A673 (cell line): ENCODE results near the gene GJA5. TPM values are rescaled to one million over a fixed set of nuclear protein-coding genes. Genes with fewer than 3 reads are reported as not detected.

Source experiments
- BruUV-seq: library from RNA; stranded (reverse); fragments of 400-500 nt; replicated peaks from 2 replicates; lab custom pipeline; 2021; lab: Mats Ljungman, UMichigan
- CTCF ChIA-PET: fragments of 300-600 bp; sonication (Branson Sonifier 250); formaldehyde crosslinking; loops from one replicate; lab custom pipeline; 2022; ENCODE audit warnings: antibody characterized with exemption; lab: Charles Lee
- POLR2A ChIA-PET: fragments of 300-600 bp; sonication (Branson Sonifier 250); formaldehyde crosslinking; loops from one replicate; lab custom pipeline; 2022; ENCODE audit warnings: antibody characterized with exemption; ENCODE audit not compliant: low non-redundant PET; lab: Charles Lee
- DNase-seq: peaks from one replicate; pipeline ENCODE4 v3.0.0-alpha.2; 2015; ENCODE audit warnings: low spot score
- H3K27ac ChIP-seq: fragments of 200-600 bp; sonication (generic); 2 replicates; pipeline ENCODE4 v1.5.1; 2016; ENCODE audit warnings: mixed run types, low read depth, mild to moderate bottlenecking, mixed read lengths, antibody characterized with exemption, low read length; ENCODE audit not compliant: poor library complexity, severe bottlenecking
- H3K27me3 ChIP-seq: fragments of 200-600 bp; sonication (generic); replicated peaks from 2 replicates; pipeline ENCODE4 v1.6.1; 2017; ENCODE audit warnings: mixed run types, low read depth, mild to moderate bottlenecking, mixed read lengths, antibody characterized with exemption, low read length; ENCODE audit not compliant: insufficient read depth, poor library complexity
- H3K36me3 ChIP-seq: fragments of 200-600 bp; sonication (generic); 2 replicates; pipeline ENCODE4 v1.6.1; 2016; ENCODE audit warnings: mixed run types, mild to moderate bottlenecking, mixed read lengths, antibody characterized with exemption, low read length; ENCODE audit not compliant: insufficient read depth, poor library complexity, severe bottlenecking
- H3K4me1 ChIP-seq: fragments of 200-600 bp; sonication (generic); 2 replicates; pipeline ENCODE4 v1.6.1; 2017; ENCODE audit warnings: mixed run types, mild to moderate bottlenecking, mixed read lengths, antibody characterized with exemption, low read length; ENCODE audit not compliant: insufficient read depth, poor library complexity, severe bottlenecking
- H3K4me3 ChIP-seq: fragments of 200-600 bp; sonication (generic); 2 replicates; pipeline ENCODE4 v1.5.1; 2016; ENCODE audit warnings: low read depth, mixed run types, mild to moderate bottlenecking, mixed read lengths, low read length; ENCODE audit not compliant: poor library complexity, severe bottlenecking
- H3K9me3 ChIP-seq: fragments of 200-600 bp; sonication (generic); 2 replicates; pipeline ENCODE4 v1.6.1; 2016; ENCODE audit warnings: mixed run types, low read depth, mild to moderate bottlenecking, mixed read lengths, antibody characterized with exemption, low read length; ENCODE audit not compliant: poor library complexity, severe bottlenecking
- EZH2 ChIP-seq: fragments of 200-600 bp; sonication (generic); IDR thresholded peaks from 2 replicates; pipeline ENCODE4 v1.6.1; 2017; ENCODE audit warnings: borderline replicate concordance, low read depth, mild to moderate bottlenecking, mixed read lengths, antibody characterized with exemption, low read length; ENCODE audit not compliant: poor library complexity, severe bottlenecking
- intact Hi-C: fragments of 100-400 bp; cut with micrococcal nuclease; formaldehyde crosslinking; loops from one replicate; pipeline ENCODE4 v1.10.0; 2022; ENCODE audit not compliant: unreplicated experiment
- total RNA-seq: library from RNA; stranded (reverse); gene quantifications from 2 replicates; pipeline ENCODE4 v1.2.3, GENCODE V29; 2021
- TF ChIP-seq, protein P1 (sequence below): fragments of 300-800, 200-600 bp; sonication (generic); conservative IDR thresholded peaks from 2 replicates; pipeline ENCODE4 v1.5.1; 2017; ENCODE audit warnings: low read depth, mild to moderate bottlenecking, antibody characterized with exemption, low read length, moderate library complexity, mixed read lengths

Gene GJA5
- total RNA-seq, 1 experiment from 2014 or later = not detected

DNA sequence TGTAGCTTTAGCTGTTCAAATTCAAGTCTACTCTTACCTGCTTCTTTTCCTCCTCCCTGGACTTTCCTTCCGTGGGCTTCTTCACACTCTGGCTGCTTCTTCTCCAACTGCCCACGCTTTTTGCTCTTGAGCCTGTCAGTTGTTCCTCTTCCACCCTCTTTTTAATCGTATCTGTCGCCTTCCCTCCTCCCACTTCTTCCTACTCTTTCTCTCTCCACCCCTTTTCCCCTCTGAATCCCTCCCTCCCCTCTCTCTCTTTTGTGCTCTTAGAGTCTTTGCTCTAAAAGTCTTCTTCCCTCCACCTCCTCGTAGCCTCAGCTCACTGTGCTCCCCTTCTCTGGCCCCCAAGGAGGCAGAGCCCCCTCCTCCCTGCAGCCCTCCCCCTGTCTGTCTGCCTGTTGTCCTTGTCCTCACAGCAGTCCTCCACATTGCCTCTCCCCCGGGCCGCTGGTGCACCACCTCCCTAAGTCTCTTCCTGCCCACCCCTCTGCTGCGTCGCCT is 12.9 kb upstream of the GJA5 start:
- peaks cover 5% of the 10 kb centered on the region for H3K4me1 ChIP-seq
- POLR2A ChIA-PET = no interaction called here
- CTCF ChIA-PET = no interaction called here
- no peaks in the 10 kb centered on the region for H3K27me3 ChIP-seq
- intact Hi-C loops = no loop called here
- no peak overlapping the region for H3K4me3 ChIP-seq
- H3K27ac ChIP-seq = no peak overlapping the region
- H3K36me3 ChIP-seq = no peaks in the 10 kb centered on the region
- BruUV-seq = no TSS peak
- no peaks in the 10 kb centered on the region for H3K9me3 ChIP-seq
- TF ChIP-seq, protein P1, sequence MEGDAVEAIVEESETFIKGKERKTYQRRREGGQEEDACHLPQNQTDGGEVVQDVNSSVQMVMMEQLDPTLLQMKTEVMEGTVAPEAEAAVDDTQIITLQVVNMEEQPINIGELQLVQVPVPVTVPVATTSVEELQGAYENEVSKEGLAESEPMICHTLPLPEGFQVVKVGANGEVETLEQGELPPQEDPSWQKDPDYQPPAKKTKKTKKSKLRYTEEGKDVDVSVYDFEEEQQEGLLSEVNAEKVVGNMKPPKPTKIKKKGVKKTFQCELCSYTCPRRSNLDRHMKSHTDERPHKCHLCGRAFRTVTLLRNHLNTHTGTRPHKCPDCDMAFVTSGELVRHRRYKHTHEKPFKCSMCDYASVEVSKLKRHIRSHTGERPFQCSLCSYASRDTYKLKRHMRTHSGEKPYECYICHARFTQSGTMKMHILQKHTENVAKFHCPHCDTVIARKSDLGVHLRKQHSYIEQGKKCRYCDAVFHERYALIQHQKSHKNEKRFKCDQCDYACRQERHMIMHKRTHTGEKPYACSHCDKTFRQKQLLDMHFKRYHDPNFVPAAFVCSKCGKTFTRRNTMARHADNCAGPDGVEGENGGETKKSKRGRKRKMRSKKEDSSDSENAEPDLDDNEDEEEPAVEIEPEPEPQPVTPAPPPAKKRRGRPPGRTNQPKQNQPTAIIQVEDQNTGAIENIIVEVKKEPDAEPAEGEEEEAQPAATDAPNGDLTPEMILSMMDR = no peak
- DNase-seq = no peak

DNA sequence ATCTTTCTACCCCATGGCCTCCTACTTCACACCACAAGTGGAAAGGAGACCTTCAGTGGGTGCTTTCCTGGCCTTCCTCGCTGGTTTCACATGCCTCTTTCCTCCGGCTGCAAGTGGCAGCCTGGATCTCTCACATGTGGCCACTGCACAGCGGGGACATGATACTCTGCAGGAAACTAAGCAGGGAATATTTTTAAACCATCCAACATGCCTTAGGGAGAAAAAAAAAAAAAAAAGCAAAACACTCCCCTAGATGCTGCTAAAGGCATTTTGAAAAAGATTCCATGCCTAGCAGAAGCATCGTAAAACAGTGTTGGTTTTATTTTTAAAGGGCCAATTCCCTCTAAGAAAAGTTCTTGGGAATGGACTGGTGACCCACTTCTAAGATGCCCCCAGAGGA is 12.2 kb upstream of the GJA5 start:
- POLR2A ChIA-PET = interaction anchor here (0.5 kb wide), 1 partner anchor 76 kb away, joined by 3 read pairs; no protein-coding TSS in a partner anchor
- intact Hi-C loops = no loop called here
- BruUV-seq = no TSS peak

DNA sequence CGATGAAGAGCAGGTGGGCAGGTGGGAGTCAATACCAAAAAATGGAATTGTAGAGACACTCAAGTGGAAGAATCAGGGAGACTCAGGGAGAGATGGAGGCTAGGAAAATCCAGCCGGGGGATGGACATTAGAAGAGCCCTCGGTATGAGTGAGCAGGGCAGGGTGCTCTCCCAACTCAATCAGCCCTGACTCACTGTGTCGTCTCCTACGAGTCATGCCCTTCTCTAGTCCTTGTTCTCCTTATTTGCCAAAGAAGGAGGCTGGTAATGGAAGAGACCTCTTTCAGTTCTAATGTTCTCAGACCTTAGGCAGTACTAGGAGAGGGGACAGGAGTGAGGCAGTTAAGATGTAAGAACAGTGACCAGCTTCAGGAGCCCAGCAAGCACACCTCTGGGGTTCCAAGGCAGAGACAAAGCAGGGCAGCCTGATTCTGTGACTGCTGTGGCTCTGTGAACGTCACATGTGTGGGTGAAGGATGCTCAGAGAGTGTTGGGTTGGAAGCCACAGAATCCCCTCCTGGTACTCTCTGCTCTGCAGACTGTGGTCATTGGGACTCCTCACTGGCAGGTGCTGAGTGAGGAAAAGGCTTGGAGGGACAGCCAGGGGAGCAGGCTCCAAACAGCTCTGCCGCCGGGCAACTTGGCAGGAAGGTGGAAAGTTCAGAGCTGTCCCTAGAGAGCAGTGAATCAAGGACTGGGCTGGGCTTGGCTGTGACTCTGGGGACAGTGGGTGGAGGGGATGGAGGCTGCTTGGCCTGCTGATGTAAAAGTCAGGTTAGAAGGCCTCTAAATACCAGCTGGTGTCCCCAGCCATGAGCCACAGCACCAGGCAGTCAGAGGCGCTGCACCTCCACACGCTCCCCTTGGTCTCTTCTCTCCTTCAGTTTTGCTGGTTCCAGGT is 11.1 kb upstream of the GJA5 start:
- ChIA-PET CTCF (no interaction called here), POLR2A (no interaction called here)
- H3K27me3 ChIP-seq = no peaks in the 10 kb centered on the region
- H3K27ac ChIP-seq = no peak overlapping the region
- intact Hi-C loops = no loop called here
- H3K4me3 ChIP-seq = no peak overlapping the region
- BruUV-seq = no TSS peak
- TF ChIP-seq, protein P1 = no peak
- no peak for TF ChIP-seq EZH2
- peaks cover 5% of the 10 kb centered on the region for H3K4me1 ChIP-seq
- DNase-seq = no peak
- H3K9me3 ChIP-seq = no peaks in the 10 kb centered on the region
- no peaks in the 10 kb centered on the region for H3K36me3 ChIP-seq

More for the DNA sequence above, 12.2 kb upstream of the GJA5 start:
- CTCF ChIA-PET = no interaction called here
- Histone ChIP-seq H3K4me1 (peaks cover 5% of the 10 kb centered on the region), H3K36me3 (no peaks in the 10 kb centered on the region), H3K27ac (no peak overlapping the region), H3K4me3 (no peak overlapping the region), H3K27me3 (no peaks in the 10 kb centered on the region), H3K9me3 (no peaks in the 10 kb centered on the region)
- DNase-seq = no peak
- TF ChIP-seq, protein P1 = no peak
- TF ChIP-seq EZH2 = no peak
